OCI-LY7 (cell line): ENCODE measurements around the gene HCFC1R1. TPM values are rescaled to one million over a fixed set of nuclear protein-coding genes. Genes with fewer than 3 reads are reported as not detected.

ENCODE experiments used
- BruUV-seq: library from RNA; stranded (reverse); fragments of 400-500 nt; replicated peaks from 2 replicates; lab custom pipeline; 2021; lab: Mats Ljungman, UMichigan
- CTCF ChIA-PET: fragments of 300-600 bp; sonication (Branson Sonifier 250); formaldehyde crosslinking; loops from one replicate; lab custom pipeline; 2022; ENCODE audit warnings: antibody characterized with exemption; ENCODE audit not compliant: unreplicated experiment; lab: Charles Lee
- POLR2A ChIA-PET: fragments of 300-600 bp; sonication (Branson Sonifier 250); formaldehyde crosslinking; loops from one replicate; lab custom pipeline; 2022; ENCODE audit warnings: antibody characterized with exemption; lab: Charles Lee
- DNase-seq: peaks from one replicate; pipeline ENCODE4 v3.0.0-alpha.2; 2015; ENCODE audit warnings: low spot score
- H2AFZ ChIP-seq: fragments of 200-600 bp; sonication (generic), shearing (Covaris generic); 2 replicates; pipeline ENCODE4 v1.6.1; 2014; ENCODE audit warnings: mild to moderate bottlenecking, antibody characterized with exemption, low read length, moderate library complexity
- H3K27ac ChIP-seq: fragments of 200-600 bp; sonication (generic); 2 replicates; pipeline ENCODE4 v1.5.1; 2014; ENCODE audit warnings: mixed run types, low read depth, mild to moderate bottlenecking, moderate library complexity, low read length, inconsistent platforms; ENCODE audit not compliant: poor library complexity, severe bottlenecking
- H3K36me3 ChIP-seq: fragments of 200-600 bp; sonication (generic); 2 replicates; pipeline ENCODE4 v1.6.1; 2014; ENCODE audit warnings: mild to moderate bottlenecking, antibody characterized with exemption, low read length, moderate library complexity, mixed read lengths; ENCODE audit not compliant: insufficient read depth
- H3K4me1 ChIP-seq: fragments of 200-600 bp; sonication (generic); 2 replicates; pipeline ENCODE4 v1.5.1; 2014; ENCODE audit warnings: mild to moderate bottlenecking, low read length; ENCODE audit not compliant: insufficient read depth, poor library complexity, severe bottlenecking
- H3K4me2 ChIP-seq: fragments of 200-600 bp; sonication (generic); 2 replicates; pipeline ENCODE4 v1.6.1; 2014; ENCODE audit warnings: mild to moderate bottlenecking, low read length
- H3K4me3 ChIP-seq: fragments of 200-600 bp; sonication (generic); 2 replicates; pipeline ENCODE4 v1.5.1; 2014; ENCODE audit warnings: mild to moderate bottlenecking, low read depth, low read length; ENCODE audit not compliant: poor library complexity, severe bottlenecking
- H3K79me2 ChIP-seq: fragments of 200-600 bp; sonication (generic); 2 replicates; pipeline ENCODE4 v1.6.1; 2016; ENCODE audit warnings: low read depth, mild to moderate bottlenecking, low read length, moderate library complexity, mixed read lengths; ENCODE audit not compliant: insufficient read depth
- H3K9me2 ChIP-seq: fragments of 200-600 bp; sonication (generic); 2 replicates; pipeline ENCODE4 v1.6.1; 2016; ENCODE audit warnings: mild to moderate bottlenecking, low read length, mixed read lengths; ENCODE audit not compliant: insufficient read depth
- H3K9me3 ChIP-seq: fragments of 200-600 bp; sonication (generic); 2 replicates; pipeline ENCODE4 v1.6.1; 2014; ENCODE audit warnings: mild to moderate bottlenecking, mixed run types, low read length, mixed read lengths
- H4K20me1 ChIP-seq: fragments of 200-600 bp; sonication (generic); 2 replicates; pipeline ENCODE4 v1.6.1; 2014; ENCODE audit warnings: mild to moderate bottlenecking, antibody characterized with exemption, low read length, moderate library complexity, mixed read lengths; ENCODE audit not compliant: insufficient read depth
- EZH2phosphoT487 ChIP-seq: fragments of 200-600 bp; sonication (generic); IDR thresholded peaks from 2 replicates; pipeline ENCODE4 v1.6.1; 2018; ENCODE audit warnings: low read depth, borderline replicate concordance, mild to moderate bottlenecking, mixed run types, antibody characterized with exemption, low read length, moderate library complexity, mixed read lengths
- intact Hi-C: fragments of 100-400 bp; cut with micrococcal nuclease; formaldehyde crosslinking; loops from one replicate; pipeline ENCODE4 v1.10.0; 2022; ENCODE audit not compliant: unreplicated experiment
- total RNA-seq, 2 experiments: library from RNA; depleted of rRNA in 1 of 2; stranded (reverse); fragments of >200 nt in 1 of 2; shearing (Covaris generic) in 1 of 2; gene quantifications; 2 replicates each; pipeline ENCODE4 v1.2.3, GENCODE V29; 2014 to 2022
- TF ChIP-seq, protein P1 (sequence below): fragments of 200-600 bp; sonication (generic); conservative IDR thresholded peaks from 2 replicates; pipeline ENCODE4 v1.5.1; 2014; ENCODE audit warnings: mild to moderate bottlenecking, antibody characterized with exemption, low read length, moderate library complexity, mixed read lengths

The HCFC1R1 gene
- total RNA-seq, 2 experiments from 2014 or later, result 29.1 to 39.4 TPM

DNA sequence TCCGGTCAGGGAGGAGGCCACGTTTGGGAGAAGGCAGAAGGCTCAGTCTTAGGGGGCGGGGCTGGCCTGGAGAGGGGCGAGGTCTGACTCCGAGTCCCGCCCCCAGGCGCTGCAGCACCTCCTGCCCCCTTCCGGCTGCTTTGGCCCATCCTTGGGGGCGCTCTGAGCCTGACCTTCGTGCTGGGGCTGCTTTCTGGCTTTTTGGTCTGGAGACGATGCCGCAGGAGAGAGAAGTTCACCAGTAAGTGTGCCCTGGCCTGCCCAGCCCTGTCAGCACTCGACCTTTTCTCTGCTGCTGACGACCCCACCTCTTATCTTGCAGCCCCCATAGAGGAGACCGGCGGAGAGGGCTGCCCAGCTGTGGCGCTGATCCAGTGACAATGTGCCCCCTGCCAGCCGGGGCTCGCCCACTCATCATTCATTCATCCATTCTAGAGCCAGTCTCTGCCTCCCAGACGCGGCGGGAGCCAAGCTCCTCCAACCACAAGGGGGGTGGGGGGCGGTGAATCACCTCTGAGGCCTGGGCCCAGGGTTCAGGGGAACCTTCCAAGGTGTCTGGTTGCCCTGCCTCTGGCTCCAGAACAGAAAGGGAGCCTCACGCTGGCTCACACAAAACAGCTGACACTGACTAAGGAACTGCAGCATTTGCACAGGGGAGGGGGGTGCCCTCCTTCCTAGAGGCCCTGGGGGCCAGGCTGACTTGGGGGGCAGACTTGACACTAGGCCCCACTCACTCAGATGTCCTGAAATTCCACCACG is 2.1 kb downstream of the HCFC1R1 start:
- no peaks in the 10 kb centered on the region for H3K9me3 ChIP-seq
- ChIA-PET POLR2A (interaction anchor here (1.7 kb wide), 1 partner anchor 14 kb away, joined by 7 read pairs; no protein-coding TSS in a partner anchor), CTCF (interaction anchor here (0.6 kb wide), 1 partner anchor 634 kb away, joined by 3 read pairs; no protein-coding TSS in a partner anchor)
- peak overlapping the region; percentile 68 for H3K4me3 ChIP-seq
- no peaks in the 10 kb centered on the region for H3K9me2 ChIP-seq
- peaks cover 39% of the 10 kb centered on the region for H3K4me1 ChIP-seq
- H3K27ac ChIP-seq, result peak overlapping the region; percentile 12
- H2AFZ ChIP-seq, result no peak overlapping the region
- H4K20me1 ChIP-seq, result no peaks in the 10 kb centered on the region
- TF ChIP-seq, protein P1, sequence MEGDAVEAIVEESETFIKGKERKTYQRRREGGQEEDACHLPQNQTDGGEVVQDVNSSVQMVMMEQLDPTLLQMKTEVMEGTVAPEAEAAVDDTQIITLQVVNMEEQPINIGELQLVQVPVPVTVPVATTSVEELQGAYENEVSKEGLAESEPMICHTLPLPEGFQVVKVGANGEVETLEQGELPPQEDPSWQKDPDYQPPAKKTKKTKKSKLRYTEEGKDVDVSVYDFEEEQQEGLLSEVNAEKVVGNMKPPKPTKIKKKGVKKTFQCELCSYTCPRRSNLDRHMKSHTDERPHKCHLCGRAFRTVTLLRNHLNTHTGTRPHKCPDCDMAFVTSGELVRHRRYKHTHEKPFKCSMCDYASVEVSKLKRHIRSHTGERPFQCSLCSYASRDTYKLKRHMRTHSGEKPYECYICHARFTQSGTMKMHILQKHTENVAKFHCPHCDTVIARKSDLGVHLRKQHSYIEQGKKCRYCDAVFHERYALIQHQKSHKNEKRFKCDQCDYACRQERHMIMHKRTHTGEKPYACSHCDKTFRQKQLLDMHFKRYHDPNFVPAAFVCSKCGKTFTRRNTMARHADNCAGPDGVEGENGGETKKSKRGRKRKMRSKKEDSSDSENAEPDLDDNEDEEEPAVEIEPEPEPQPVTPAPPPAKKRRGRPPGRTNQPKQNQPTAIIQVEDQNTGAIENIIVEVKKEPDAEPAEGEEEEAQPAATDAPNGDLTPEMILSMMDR, result peak; percentile 66
- TF ChIP-seq EZH2phosphoT487, result no peak
- peak overlapping the region; percentile 86 for H3K4me2 ChIP-seq
- peaks cover 5% of the 10 kb centered on the region; the same call in 1 of the 2 replicates for H3K36me3 ChIP-seq
- no TSS peak for BruUV-seq
- DNase-seq, result peak; percentile 80
- H3K79me2 ChIP-seq, result no peaks in the 10 kb centered on the region
- intact Hi-C loops, result loop anchor here (2.0 kb wide), 1 partner anchor 19 kb away; no protein-coding TSS in a partner anchor

DNA sequence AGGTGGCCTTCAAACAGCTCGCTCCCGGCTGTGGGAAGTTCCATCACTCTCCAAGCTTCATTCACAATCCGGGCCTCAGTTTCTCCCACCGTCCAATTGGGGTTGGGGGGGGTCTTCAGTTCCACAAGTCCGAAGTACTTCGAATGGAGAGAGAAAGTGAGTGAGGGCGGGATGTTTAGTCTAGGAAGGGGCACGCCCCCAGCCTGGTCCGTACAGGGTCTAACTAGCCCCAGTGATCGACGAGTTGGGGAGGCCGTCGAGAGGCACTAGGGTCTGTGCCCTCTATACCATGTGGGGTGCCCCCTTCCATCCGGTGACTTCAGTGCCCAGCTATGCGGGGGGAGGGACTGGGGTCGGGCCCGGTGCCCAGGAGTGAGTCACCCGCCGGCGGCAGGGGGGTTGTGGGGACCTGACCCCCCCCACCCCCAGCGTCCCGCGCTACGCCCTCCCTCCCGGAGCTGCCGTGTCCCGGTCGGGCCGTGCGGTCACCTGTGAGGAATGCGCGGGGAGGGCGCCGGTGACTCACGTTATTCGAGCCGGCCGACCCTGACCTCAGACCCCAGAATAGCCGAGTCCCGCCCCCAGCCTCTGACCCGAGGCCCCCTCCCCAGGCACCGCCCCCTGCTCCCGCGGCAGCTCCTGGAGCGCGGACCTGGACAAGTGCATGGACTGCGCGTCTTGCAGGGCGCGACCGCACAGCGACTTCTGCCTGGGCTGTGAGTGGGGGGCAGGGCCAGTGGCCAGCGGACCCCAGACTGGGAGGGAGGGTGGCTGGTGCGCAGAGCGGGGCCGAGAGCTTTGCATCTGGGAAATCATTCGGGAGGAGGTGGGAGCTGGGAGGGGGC is 2.9 kb downstream of the HCFC1R1 start:
- no peak overlapping the region for H3K27ac ChIP-seq
- intact Hi-C loops, result loop anchor here (2.0 kb wide), 1 partner anchor 18 kb away; no protein-coding TSS in a partner anchor

More for the DNA sequence above, 2.9 kb downstream of the HCFC1R1 start:
- Histone ChIP-seq H4K20me1 (no peaks in the 10 kb centered on the region), H3K4me1 (peaks cover 39% of the 10 kb centered on the region), H3K4me3 (peak overlapping the region; percentile 68), H3K36me3 (no peaks in the 10 kb centered on the region), H3K9me3 (no peaks in the 10 kb centered on the region), H3K9me2 (no peaks in the 10 kb centered on the region), H3K4me2 (peak overlapping the region; percentile 86), H2AFZ (peak overlapping the region; percentile 30; the same call in 1 of the 2 replicates), H3K79me2 (no peaks in the 10 kb centered on the region)
- ChIA-PET POLR2A (interaction anchor here (0.7 to 1.7 kb wide), 3 partner anchors 10 to 101 kb away, joined by 3 to 7 read pairs (median 3); no protein-coding TSS in a partner anchor), CTCF (interaction anchor here (0.6 kb wide), 2 partner anchors 105 to 633 kb away, joined by 3 read pairs; no protein-coding TSS in a partner anchor)
- BruUV-seq, result no TSS peak
- peak; percentile 44 for DNase-seq
- TF ChIP-seq, protein P1, result no peak; the same call in 1 of the 2 replicates
- TF ChIP-seq EZH2phosphoT487, result no peak
